GM18526 (cell line): ENCODE data around the gene UBXN10.

Experiments used
- POLR2A ChIP-seq: IDR thresholded peaks from 3 replicates; pipeline ENCODE4 v1.6.1; 2011; ENCODE audit not compliant: insufficient read length; ENCODE audit errors: extremely low read depth

Gene UBXN10

GRCh38 chr1:20188455-20188817 lies 2.5 kb downstream of the UBXN10 start:
- no peak for TF ChIP-seq POLR2A

GRCh38 chr1:20189664-20190063 lies 3.8 kb downstream of the UBXN10 start:
- no peak for TF ChIP-seq POLR2A

GRCh38 chr1:20190256-20191160 lies 4.6 kb downstream of the UBXN10 start:
- TF ChIP-seq POLR2A, result no peak

- TF ChIP-seq POLR2A, result no peak
Observed at GRCh38 chr1:20191266-20191825, 5.5 kb downstream of the UBXN10 start.

GRCh38 chr1:20192364-20192763 lies 6.5 kb downstream of the UBXN10 start:
- no peak for TF ChIP-seq POLR2A

- TF ChIP-seq POLR2A, result no peak
Observed at GRCh38 chr1:20192871-20193411, 7.0 kb downstream of the UBXN10 start.

GRCh38 chr1:20194224-20194623 lies 8.3 kb downstream of the UBXN10 start:
- TF ChIP-seq POLR2A, result no peak

- TF ChIP-seq POLR2A, result no peak
Observed at GRCh38 chr1:20194757-20195461, 9.0 kb downstream of the UBXN10 start.

- TF ChIP-seq POLR2A, result no peak
Observed at GRCh38 chr1:20195462-20195780, 9.5 kb downstream of the UBXN10 start.

- TF ChIP-seq POLR2A, result no peak
Observed at GRCh38 chr1:20197329-20197791, 11.5 kb downstream of the UBXN10 start.

GRCh38 chr1:20198296-20198695 lies 12.4 kb downstream of the UBXN10 start:
- TF ChIP-seq POLR2A, result no peak

GRCh38 chr1:20198918-20199317 lies 13.0 kb downstream of the UBXN10 start:
- no peak for TF ChIP-seq POLR2A

GRCh38 chr1:20199403-20199802 lies 13.5 kb downstream of the UBXN10 start:
- TF ChIP-seq POLR2A, result no peak

- TF ChIP-seq POLR2A, result no peak
Observed at GRCh38 chr1:20199840-20200239, 13.9 kb downstream of the UBXN10 start.

GRCh38 chr1:20200966-20201365 lies 15.1 kb downstream of the UBXN10 start:
- no peak for TF ChIP-seq POLR2A

- TF ChIP-seq POLR2A, result no peak
Observed at GRCh38 chr1:20202166-20202565, 16.3 kb downstream of the UBXN10 start.
